Measurements from ENCODE around the gene PPP1R14B.

PPP1R14B gene

GRCh38 chr11:64246871-64247728, at the start of gene PPP1R14B:
Gene PPP1R14B (minus strand): TSS chr11:64246943. CDS start chr11:64246673, 270 bp downstream.
- peak; percentile 73 for DNase-seq (ENCODE audit: low read depth)

- DNase-seq (ENCODE audit: low read depth) = no peak
These were observed 49.5 kb upstream of the PPP1R14B start for GRCh38 chr11:64296236-64296635.

GRCh38 chr11:64295760-64296159, 49.0 kb upstream of the PPP1R14B start:
- DNase-seq (ENCODE audit: low read depth) = no peak

- no peak for DNase-seq (ENCODE audit: low read depth)
These were observed 48.0 kb upstream of the PPP1R14B start for GRCh38 chr11:64294774-64295173.

GRCh38 chr11:64292460-64293254, 45.9 kb upstream of the PPP1R14B start:
- no peak for DNase-seq (ENCODE audit: low read depth)

GRCh38 chr11:64291752-64292459, 45.2 kb upstream of the PPP1R14B start:
- no peak for DNase-seq (ENCODE audit: low read depth)

GRCh38 chr11:64291262-64291751, 44.6 kb upstream of the PPP1R14B start, which contains the start of gene KCNK4:
Gene KCNK4 (plus strand): TSS chr11:64291302. CDS start chr11:64293019, 1,717 bp downstream.
- DNase-seq (ENCODE audit: low read depth) = no peak

GRCh38 chr11:64290352-64291261, 43.9 kb upstream of the PPP1R14B start:
- no peak for DNase-seq (ENCODE audit: low read depth)

- no peak for DNase-seq (ENCODE audit: low read depth)
These were observed 42.3 kb upstream of the PPP1R14B start for GRCh38 chr11:64289002-64289564.

GRCh38 chr11:64288353-64288750, 41.6 kb upstream of the PPP1R14B start:
- no peak for DNase-seq (ENCODE audit: low read depth)

GRCh38 chr11:64287676-64288352, 41.1 kb upstream of the PPP1R14B start:
- no peak for DNase-seq (ENCODE audit: low read depth)

GRCh38 chr11:64286801-64287159, 40.0 kb upstream of the PPP1R14B start:
- no peak for DNase-seq (ENCODE audit: low read depth)

- no peak for DNase-seq (ENCODE audit: low read depth)
These were observed 39.4 kb upstream of the PPP1R14B start for GRCh38 chr11:64285885-64286800.

GRCh38 chr11:64284962-64285884, 38.5 kb upstream of the PPP1R14B start, which contains the start of gene GPR137:
Gene GPR137 (plus strand): TSS chr11:64285848. CDS start chr11:64286525, 677 bp downstream.
- peak; percentile 85 for DNase-seq (ENCODE audit: low read depth)

GRCh38 chr11:64284048-64284961, 37.6 kb upstream of the PPP1R14B start, which contains the start of gene BAD:
Gene BAD (minus strand): TSS chr11:64284665. CDS start chr11:64284368, 297 bp downstream.
- DNase-seq (ENCODE audit: low read depth) = peak; percentile 90

GRCh38 chr11:64283092-64283491, 36.3 kb upstream of the PPP1R14B start:
- DNase-seq (ENCODE audit: low read depth) = no peak

Measured in activated T-helper 9 cell treated with anti-CD3 and anti-CD28 coated beads, Interleukin-2, amount 50 U/mL, for 16 hours (primary cell).